ENCODE data around the gene POM121C.
"Not testable (repeated sequence)": the region's sequence is repeated elsewhere in the genome, so short reads cannot be mapped to it uniquely, and the experiment has no call there.

GRCh38 chr7:75449946-75450345 lies 36.2 kb downstream of the POM121C start:
- not testable (repeated sequence) for TF ChIP-seq POLR2A (IDR thresholded peaks at IDR 0.05; ENCODE audit: low read depth, low read length); POLR2AphosphoS5 (IDR thresholded peaks at IDR 0.05; ENCODE audit: low read depth, low read length); TAF1 (IDR thresholded peaks at IDR 0.05; ENCODE audit: low read depth, low read length); PAX5 (IDR thresholded peaks at IDR 0.05; ENCODE audit: insufficient read depth, low read length, severe bottlenecking); SPI1 (IDR thresholded peaks at IDR 0.05; ENCODE audit: low read depth, low read length); POU2F2 (IDR thresholded peaks at IDR 0.05; ENCODE audit: low read depth, low read length)

Measured in GM12891 (cell line).